Fibroblast of the aortic adventitia (primary cell): Measurements from ENCODE around the gene DENND2A. TPM values are rescaled to one million over a fixed set of nuclear protein-coding genes. Genes with fewer than 3 reads are reported as not detected.
A peak's percentile ranks its signal among the peaks of the same experiment; 100 is the strongest.
"Not testable (repeated sequence)": the region's sequence is repeated elsewhere in the genome, so short reads cannot be mapped to it uniquely, and the experiment has no call there.

Experiments used
- DNase-seq: peaks from one replicate; pipeline ENCODE4 v3.0.0-alpha.2; 2010; ENCODE audit warnings: low read depth
- H3K4me3 ChIP-seq: 2 replicates; pipeline ENCODE4 v1.5.1; 2011; ENCODE audit warnings: low read depth, mild to moderate bottlenecking, control low read depth, low read length, moderate library complexity
- CTCF ChIP-seq: IDR thresholded peaks from 2 replicates; pipeline ENCODE4 v1.5.1; 2011; ENCODE audit warnings: mild to moderate bottlenecking, low read length, control low read depth, inconsistent platforms; ENCODE audit not compliant: insufficient read depth
- total RNA-seq: library from RNA; depleted of rRNA; stranded (reverse); fragments of >200 nt; gene quantifications from 2 replicates; pipeline ENCODE4 v1.2.3, GENCODE V29; 2012; ENCODE audit warnings: low replicate concordance

DENND2A gene
- total RNA-seq, 1 donor: 17.7 TPM

GRCh38 chr7:140562926-140563481, 77.6 kb downstream of the DENND2A start:
- no peak for TF ChIP-seq CTCF
- no peak overlapping the region for H3K4me3 ChIP-seq
- DNase-seq: peak; percentile 37

- no peak for TF ChIP-seq CTCF
- H3K4me3 ChIP-seq: no peak overlapping the region
- no peak for DNase-seq
Observed at GRCh38 chr7:140559410-140559809, 81.2 kb downstream of the DENND2A start.

- H3K4me3 ChIP-seq: no peak overlapping the region
- no peak for DNase-seq
- TF ChIP-seq CTCF: no peak
Observed at GRCh38 chr7:140557809-140558518, 82.6 kb downstream of the DENND2A start.

GRCh38 chr7:140557069-140557468, 83.5 kb downstream of the DENND2A start:
- no peak overlapping the region for H3K4me3 ChIP-seq
- DNase-seq: no peak
- TF ChIP-seq CTCF: no peak

- H3K4me3 ChIP-seq, DNase-seq: not testable (repeated sequence)
Observed at GRCh38 chr7:140553236-140553635, 87.4 kb downstream of the DENND2A start.

GRCh38 chr7:140552240-140552679, 88.4 kb downstream of the DENND2A start:
- no peak for DNase-seq
- H3K4me3 ChIP-seq: no peak overlapping the region
- TF ChIP-seq CTCF: no peak

- peak; percentile 21 for DNase-seq
- H3K4me3 ChIP-seq: no peak overlapping the region
- no peak for TF ChIP-seq CTCF
Observed at GRCh38 chr7:140551355-140552239, 89.0 kb downstream of the DENND2A start.
